G401.6 (cell line): ENCODE data around the gene CCDC7.
"Not testable (repeated sequence)": the region's sequence is repeated elsewhere in the genome, so short reads cannot be mapped to it uniquely, and the experiment has no call there.

Experiments
- FAIRE-seq: peaks from 2 replicates; lab custom pipeline; 2012; peaks lifted over from hg19 to GRCh38; lab: Jason Lieb, UNC

The CCDC7 gene

GRCh38 chr10:32577448-32577847, 131.5 kb downstream of the CCDC7 start:
- FAIRE-seq, result no peak

GRCh38 chr10:32582946-32583345, 137.0 kb downstream of the CCDC7 start:
- FAIRE-seq, result peak; percentile 6

GRCh38 chr10:32598022-32598421, 152.1 kb downstream of the CCDC7 start:
- not testable (repeated sequence) for FAIRE-seq

DNA sequence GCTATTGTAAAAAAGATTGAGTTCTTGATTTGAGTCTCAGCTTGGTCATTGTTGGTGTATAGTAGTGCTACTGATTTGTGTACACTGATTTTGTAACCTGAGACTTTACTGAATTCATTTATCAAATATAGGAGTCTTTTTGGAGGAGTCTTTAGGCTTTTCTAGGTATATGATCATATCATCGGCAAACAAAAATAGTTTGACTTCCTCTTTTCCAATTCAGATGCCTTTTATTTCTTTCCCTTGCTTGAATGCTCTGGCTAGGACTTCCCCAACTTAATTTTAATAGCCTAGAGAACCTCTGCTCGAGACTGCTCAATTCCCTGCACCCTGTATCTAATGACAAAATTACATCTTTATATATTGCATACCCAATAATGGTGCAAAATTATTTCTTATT, 154.4 kb downstream of the CCDC7 start:
- FAIRE-seq, result no peak

DNA sequence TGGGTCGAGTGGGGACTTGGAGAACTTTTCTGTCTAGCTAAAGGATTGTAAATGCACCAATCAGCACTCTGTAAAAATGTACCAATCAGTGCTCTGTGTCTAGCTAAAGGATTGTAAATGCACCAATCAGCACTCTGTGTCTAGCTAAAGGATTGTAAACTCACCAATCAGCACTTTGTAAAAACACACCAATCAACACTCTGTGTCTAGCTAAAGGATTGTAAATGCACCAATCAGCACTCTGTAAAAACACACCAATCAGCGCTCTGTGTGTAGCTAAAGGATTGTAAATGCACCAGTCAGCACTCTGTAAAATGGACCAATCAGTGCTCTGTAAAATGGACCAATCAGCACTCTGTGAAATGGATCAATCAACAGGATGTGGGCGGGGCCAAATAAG, 155.6 kb downstream of the CCDC7 start:
- FAIRE-seq, result not testable (repeated sequence)

GRCh38 chr10:32605787-32606186, 159.8 kb downstream of the CCDC7 start:
- FAIRE-seq, result no peak

DNA sequence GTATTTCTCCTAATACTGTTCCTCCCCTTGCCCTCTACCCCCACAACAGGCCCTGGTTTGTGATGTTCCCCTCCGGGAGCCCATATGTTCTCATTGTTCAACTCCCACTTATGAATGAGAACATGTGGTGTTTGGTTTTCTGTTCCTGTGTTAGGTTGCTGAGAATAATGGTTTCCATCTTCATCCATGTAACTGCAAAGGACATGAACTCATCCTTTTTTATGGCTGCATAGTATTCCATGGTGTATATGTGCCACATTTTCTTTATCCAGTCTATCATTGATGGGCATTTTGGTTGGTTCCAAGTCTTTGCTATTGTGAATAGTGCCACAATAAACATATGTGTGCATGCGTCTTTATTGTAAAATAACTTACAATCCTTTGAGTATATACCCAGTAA, 164.6 kb downstream of the CCDC7 start:
- not testable (repeated sequence) for FAIRE-seq

- FAIRE-seq, result no peak
Observed at GRCh38 chr10:32616438-32616837, 170.5 kb downstream of the CCDC7 start.

- no peak for FAIRE-seq
Observed at GRCh38 chr10:32618482-32618881, 172.5 kb downstream of the CCDC7 start.

DNA sequence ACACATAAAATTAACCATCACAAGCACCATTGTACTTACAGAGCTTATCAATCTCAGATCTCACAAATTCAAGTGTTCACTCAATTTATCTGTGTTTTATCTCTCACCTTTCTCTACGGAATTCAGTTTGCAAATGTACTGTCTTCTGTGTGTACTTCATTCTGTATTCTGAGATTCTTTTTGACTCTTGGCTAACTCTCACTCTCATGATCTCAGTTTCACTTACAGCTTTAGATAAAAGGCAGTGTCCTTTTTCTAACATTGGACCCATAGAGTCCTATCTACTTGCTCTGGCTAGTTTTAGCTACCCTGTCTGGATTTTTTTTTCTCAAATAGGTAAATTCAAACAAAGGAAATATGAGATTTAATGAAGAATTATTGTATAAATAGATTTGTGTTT, 176.0 kb downstream of the CCDC7 start:
- FAIRE-seq, result no peak

- no peak for FAIRE-seq
Observed at GRCh38 chr10:32622409-32622808, 176.5 kb downstream of the CCDC7 start.

- FAIRE-seq, result peak; percentile 72
Observed at GRCh38 chr10:32627183-32627582, 181.2 kb downstream of the CCDC7 start.

GRCh38 chr10:32629910-32630309, 184.0 kb downstream of the CCDC7 start:
- FAIRE-seq, result no peak

DNA sequence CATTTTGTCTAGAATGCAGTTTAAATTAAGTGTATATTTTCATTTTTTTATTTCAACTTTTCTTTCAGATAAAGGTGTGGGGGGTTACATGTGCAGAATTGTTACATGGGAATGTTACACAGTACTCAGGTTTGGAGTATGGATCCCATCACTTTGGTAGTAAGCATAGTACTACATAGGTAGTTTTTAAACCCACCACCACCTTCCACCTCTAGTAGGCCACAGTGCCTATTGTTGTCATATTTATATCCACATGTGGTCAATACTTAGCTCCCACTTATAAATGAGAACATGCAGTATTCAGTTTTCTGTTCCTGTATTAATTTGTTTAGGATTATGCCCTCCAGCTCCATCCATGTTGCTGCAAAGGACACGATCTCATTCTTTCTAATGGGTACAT, 200.6 kb downstream of the CCDC7 start:
- no peak for FAIRE-seq

DNA sequence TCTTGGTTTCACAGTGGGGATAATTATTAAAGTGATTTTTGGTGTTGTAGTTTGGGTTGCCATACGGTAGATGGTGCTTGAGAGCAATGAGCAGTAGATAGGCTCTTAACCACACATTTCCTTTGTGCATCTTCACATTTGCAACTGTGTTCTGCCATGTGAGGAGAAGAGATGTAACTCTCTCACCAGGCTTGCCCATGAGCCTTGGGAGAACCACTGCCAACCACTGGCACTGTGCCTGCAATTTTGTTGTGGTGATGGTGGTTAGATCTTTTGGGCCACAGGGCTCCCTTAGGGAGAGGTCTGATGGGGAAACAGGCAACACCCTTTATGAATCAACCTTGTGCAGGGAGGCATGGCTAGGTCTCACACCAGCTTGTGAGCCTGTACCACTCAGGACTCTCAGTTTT, 204.3 kb downstream of the CCDC7 start:
- no peak for FAIRE-seq

GRCh38 chr10:32657430-32657829, 211.5 kb downstream of the CCDC7 start:
- FAIRE-seq, result not testable (repeated sequence)

- FAIRE-seq, result no peak
Observed at GRCh38 chr10:32661346-32661745, 215.4 kb downstream of the CCDC7 start.

DNA sequence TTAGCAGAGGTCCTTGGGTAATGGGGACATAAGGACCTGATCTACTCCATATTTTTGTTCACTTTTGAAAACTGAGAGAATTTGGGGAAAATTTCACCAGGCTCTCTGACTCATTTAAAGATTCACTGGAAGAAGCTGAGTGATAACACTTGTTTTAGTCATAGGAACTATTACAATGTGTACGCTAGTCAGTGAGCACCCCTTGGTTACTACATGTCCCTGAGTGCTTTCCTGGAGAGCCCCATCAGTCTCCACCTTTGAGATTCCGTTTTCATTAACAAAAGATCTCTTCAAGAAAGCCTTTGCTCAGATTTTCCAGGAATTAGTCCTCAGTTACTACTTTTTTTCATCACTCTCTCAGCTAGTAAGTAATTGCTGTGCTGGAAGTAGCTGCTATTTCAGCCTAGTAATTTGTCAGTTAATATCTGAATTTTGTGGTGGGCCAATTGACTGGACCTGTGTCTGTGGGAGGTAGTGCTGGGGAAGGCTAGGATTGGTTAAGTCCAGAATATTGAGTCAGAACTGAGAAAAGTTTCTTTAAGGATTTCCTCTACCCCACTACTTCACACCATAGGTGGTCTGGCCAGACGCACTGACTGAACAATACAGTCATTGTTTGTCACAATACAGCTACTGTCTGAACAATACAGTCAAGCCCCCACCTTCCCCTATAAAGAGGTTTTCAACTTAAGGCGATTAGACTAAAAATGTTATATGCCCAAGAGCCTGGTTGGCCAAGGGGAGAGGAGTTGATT, 235.0 kb downstream of the CCDC7 start:
- no peak for FAIRE-seq

- FAIRE-seq, result no peak
Observed at GRCh38 chr10:32684291-32684690, 238.4 kb downstream of the CCDC7 start.

DNA sequence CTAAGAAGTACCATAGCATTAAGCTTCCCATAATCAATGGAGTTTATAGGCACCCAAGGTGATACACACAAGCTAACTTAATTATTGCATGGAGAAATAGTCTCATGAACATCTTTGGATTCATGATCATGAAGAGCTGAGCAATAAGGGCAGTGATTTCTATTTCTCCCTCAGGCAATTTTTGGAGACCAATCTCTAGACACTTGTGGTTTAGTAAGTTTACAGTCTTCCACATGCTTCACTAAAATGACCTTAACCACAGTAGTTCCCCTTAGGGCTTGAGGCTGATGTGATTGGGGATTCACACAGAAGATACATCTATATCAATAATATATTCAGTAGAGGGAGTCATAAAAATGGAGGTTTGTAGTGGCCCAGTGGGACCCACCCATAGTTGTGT, 241.2 kb downstream of the CCDC7 start:
- FAIRE-seq, result no peak

DNA sequence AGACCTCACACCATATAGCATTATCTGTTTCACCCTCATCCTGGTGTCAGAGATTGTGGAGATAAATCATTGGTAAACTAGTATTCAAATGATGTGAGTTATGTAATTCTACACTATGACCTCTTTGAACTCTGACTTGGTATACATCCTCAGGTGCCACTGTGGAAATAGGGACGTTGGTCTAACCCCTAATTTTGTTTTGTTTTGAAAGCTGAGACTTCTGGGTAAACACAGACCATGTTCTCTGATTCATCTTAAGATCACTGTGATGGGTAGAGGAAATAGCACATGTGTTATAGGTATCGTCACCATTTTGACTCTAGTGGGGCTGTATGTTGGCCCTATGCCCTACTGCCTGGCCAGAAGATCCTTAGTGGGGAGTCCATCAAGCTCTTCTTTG, 241.6 kb downstream of the CCDC7 start:
- FAIRE-seq, result no peak

DNA sequence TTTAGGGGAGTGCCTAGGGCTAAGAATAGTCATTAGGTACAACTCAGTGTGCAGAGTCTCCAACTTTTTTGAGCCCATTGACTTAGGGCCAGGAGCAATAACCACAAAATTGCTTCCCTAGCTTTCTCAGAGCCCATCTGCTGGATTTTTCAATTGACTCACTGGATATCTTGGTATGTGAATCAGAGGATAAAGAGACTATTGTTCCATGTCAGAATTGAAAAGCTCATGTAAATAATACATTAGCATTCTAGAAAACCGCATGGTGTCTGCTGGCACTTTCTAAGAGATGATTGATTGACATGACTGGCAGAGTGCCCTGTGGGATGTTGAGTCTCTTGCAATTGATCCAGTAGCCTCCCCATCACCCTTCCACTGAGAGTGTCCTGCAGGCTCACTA, 246.2 kb downstream of the CCDC7 start:
- FAIRE-seq, result no peak

DNA sequence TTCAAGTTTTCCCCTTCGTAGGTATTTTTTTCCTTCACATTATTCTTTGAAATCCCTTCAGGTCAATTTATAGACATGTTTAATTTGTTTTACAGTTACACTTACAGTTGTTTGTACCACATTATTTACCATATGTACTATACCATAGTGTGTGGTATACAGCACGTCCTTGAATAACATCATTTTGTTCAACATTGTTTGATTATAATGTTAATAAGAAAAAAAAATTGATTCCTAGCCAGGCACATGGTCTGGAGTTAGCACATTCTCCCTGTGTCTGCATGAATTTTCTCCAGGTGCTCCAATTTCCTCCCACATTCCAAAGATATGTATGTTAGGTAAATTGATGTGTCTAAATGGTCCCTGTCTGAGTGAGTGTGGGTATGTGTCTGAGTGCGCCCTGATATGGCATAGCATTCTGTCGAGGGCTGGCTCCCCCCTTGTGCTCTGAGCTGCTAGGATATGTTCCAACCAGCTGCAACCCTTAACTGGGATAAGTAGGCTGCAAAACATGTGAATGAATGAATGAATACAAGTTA, 247.6 kb downstream of the CCDC7 start:
- no peak for FAIRE-seq

GRCh38 chr10:32699683-32700082, 253.7 kb downstream of the CCDC7 start:
- not testable (repeated sequence) for FAIRE-seq
